KMS-11 (cell line): ENCODE measurements around the gene MIDN.

Experiments used
- H2AFZ ChIP-seq: fragments of 200-600 bp; sonication (generic); 2 replicates; pipeline ENCODE4 v1.6.1; 2016; ENCODE audit warnings: antibody characterized with exemption, mixed run types, low read depth
- H3K27ac ChIP-seq: fragments of 200-600 bp; sonication (generic); 2 replicates; pipeline ENCODE4 v1.6.1; 2016; ENCODE audit warnings: mild to moderate bottlenecking, mixed run types
- H3K27me3 ChIP-seq: fragments of 200-600 bp; sonication (generic); 2 replicates; pipeline ENCODE4 v1.6.1; 2017; ENCODE audit warnings: mild to moderate bottlenecking, low read depth, mixed run types, moderate library complexity; ENCODE audit not compliant: insufficient read depth
- H3K36me3 ChIP-seq: fragments of 200-600 bp; sonication (generic); 2 replicates; pipeline ENCODE4 v1.6.1; 2017; ENCODE audit warnings: mild to moderate bottlenecking, mixed run types; ENCODE audit not compliant: insufficient read depth
- H3K4me1 ChIP-seq: fragments of 200-600 bp; sonication (generic); 2 replicates; pipeline ENCODE4 v1.6.1; 2016; ENCODE audit warnings: mild to moderate bottlenecking, low read depth, mixed run types; ENCODE audit not compliant: poor library complexity, severe bottlenecking
- H3K4me2 ChIP-seq: fragments of 200-600 bp; sonication (generic); 2 replicates; pipeline ENCODE4 v1.7.0; 2016; ENCODE audit warnings: mild to moderate bottlenecking, mixed run types
- H3K4me3 ChIP-seq: fragments of 200-600 bp; sonication (generic); IDR thresholded peaks from 2 replicates; pipeline ENCODE4 v1.6.1; 2017; ENCODE audit warnings: low read depth, low read length, mixed read lengths; ENCODE audit not compliant: insufficient read depth
- H3K79me2 ChIP-seq: fragments of 200-600 bp; sonication (generic); 2 replicates; pipeline ENCODE4 v1.6.1; 2016; ENCODE audit warnings: low read depth, mixed run types; ENCODE audit not compliant: insufficient read depth
- H3K9ac ChIP-seq: fragments of 200-600 bp; sonication (generic); 2 replicates; pipeline ENCODE4 v1.6.1; 2016; ENCODE audit warnings: mild to moderate bottlenecking, mixed run types
- H4K20me1 ChIP-seq: fragments of 200-600 bp; sonication (generic); 2 replicates; pipeline ENCODE4 v1.6.1; 2016; ENCODE audit warnings: mild to moderate bottlenecking, mixed run types; ENCODE audit not compliant: insufficient read depth
- TF ChIP-seq, protein P1 (sequence below): fragments of 200-600 bp; sonication (generic); conservative IDR thresholded peaks from 2 replicates; pipeline ENCODE4 v1.6.1; 2017; ENCODE audit warnings: low read depth, mild to moderate bottlenecking, antibody characterized with exemption, low read length, moderate library complexity, mixed read lengths

Gene MIDN

GRCh38 chr19:1220477-1220930 lies 27.9 kb upstream of the MIDN start:
- H2AFZ ChIP-seq: no peak overlapping the region
- no peaks in the 10 kb centered on the region for H3K36me3 ChIP-seq
- H4K20me1 ChIP-seq: no peaks in the 10 kb centered on the region
- TF ChIP-seq, protein P1, sequence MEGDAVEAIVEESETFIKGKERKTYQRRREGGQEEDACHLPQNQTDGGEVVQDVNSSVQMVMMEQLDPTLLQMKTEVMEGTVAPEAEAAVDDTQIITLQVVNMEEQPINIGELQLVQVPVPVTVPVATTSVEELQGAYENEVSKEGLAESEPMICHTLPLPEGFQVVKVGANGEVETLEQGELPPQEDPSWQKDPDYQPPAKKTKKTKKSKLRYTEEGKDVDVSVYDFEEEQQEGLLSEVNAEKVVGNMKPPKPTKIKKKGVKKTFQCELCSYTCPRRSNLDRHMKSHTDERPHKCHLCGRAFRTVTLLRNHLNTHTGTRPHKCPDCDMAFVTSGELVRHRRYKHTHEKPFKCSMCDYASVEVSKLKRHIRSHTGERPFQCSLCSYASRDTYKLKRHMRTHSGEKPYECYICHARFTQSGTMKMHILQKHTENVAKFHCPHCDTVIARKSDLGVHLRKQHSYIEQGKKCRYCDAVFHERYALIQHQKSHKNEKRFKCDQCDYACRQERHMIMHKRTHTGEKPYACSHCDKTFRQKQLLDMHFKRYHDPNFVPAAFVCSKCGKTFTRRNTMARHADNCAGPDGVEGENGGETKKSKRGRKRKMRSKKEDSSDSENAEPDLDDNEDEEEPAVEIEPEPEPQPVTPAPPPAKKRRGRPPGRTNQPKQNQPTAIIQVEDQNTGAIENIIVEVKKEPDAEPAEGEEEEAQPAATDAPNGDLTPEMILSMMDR: no peak
- H3K4me2 ChIP-seq: no peak overlapping the region
- H3K4me1 ChIP-seq: no peaks in the 10 kb centered on the region
- H3K79me2 ChIP-seq: peaks cover 14% of the 10 kb centered on the region; the same call in 1 of the 2 replicates
- no peaks in the 10 kb centered on the region for H3K27me3 ChIP-seq
- no peak overlapping the region for H3K27ac ChIP-seq
- no peak overlapping the region for H3K9ac ChIP-seq
- H3K4me3 ChIP-seq: no peak overlapping the region

GRCh38 chr19:1220976-1221903 lies 27.1 kb upstream of the MIDN start:
- Histone ChIP-seq H2AFZ (no peak overlapping the region), H3K36me3 (no peaks in the 10 kb centered on the region), H4K20me1 (no peaks in the 10 kb centered on the region), H3K27me3 (no peaks in the 10 kb centered on the region), H3K79me2 (peaks cover 8% of the 10 kb centered on the region; the same call in 1 of the 2 replicates), H3K4me2 (no peak overlapping the region), H3K4me3 (no peak overlapping the region), H3K9ac (no peak overlapping the region), H3K4me1 (no peaks in the 10 kb centered on the region), H3K27ac (no peak overlapping the region)
- TF ChIP-seq, protein P1: peak; percentile 45

GRCh38 chr19:1221904-1222255 lies 26.5 kb upstream of the MIDN start:
- Histone ChIP-seq H4K20me1 (no peaks in the 10 kb centered on the region), H3K4me3 (no peak overlapping the region), H3K79me2 (peaks cover 3% of the 10 kb centered on the region; the same call in 1 of the 2 replicates), H2AFZ (no peak overlapping the region), H3K36me3 (no peaks in the 10 kb centered on the region), H3K9ac (no peak overlapping the region), H3K27me3 (no peaks in the 10 kb centered on the region), H3K4me2 (no peak overlapping the region), H3K27ac (no peak overlapping the region), H3K4me1 (no peaks in the 10 kb centered on the region)
- TF ChIP-seq, protein P1: no peak

DNA sequence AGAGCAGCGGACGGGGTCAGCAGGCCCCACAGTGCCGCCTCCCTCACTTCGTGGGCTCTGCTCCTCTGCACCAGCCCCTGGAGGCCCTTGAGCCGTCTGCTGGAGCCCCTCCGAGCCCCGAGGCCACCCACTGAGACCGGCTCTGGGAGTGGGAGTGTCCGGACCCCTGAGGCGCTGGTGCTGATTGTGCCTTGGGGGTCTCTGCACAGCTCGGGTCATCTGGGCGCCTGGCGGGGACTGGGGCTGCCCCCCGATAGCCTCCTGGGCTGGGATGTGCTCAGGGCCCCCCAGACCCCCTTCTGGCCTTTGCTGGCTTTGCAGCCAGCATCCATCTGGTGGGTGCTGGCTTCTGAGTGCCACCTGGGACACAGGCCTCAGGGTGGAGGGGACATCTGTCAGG lies 26.0 kb upstream of the MIDN start:
- Histone ChIP-seq H3K4me3 (no peak overlapping the region), H3K27me3 (no peaks in the 10 kb centered on the region), H3K4me2 (no peak overlapping the region), H3K4me1 (no peaks in the 10 kb centered on the region), H4K20me1 (no peaks in the 10 kb centered on the region), H3K9ac (no peak overlapping the region), H3K27ac (no peak overlapping the region), H3K79me2 (no peaks in the 10 kb centered on the region), H3K36me3 (no peaks in the 10 kb centered on the region), H2AFZ (no peak overlapping the region)
- TF ChIP-seq, protein P1: no peak
